Activated naive CD4-positive, alpha-beta T cell (primary cell): ENCODE measurements around the gene MAX.
"Not testable (repeated sequence)": the region's sequence is repeated elsewhere in the genome, so short reads cannot be mapped to it uniquely, and the experiment has no call there.

Source experiments
- DNase-seq, 4 experiments: peaks; one replicate each; lab custom pipeline; 2025; lab: John Stamatoyannopoulos, UW

Gene MAX

GRCh38 chr14:65038966-65039365 lies 63.4 kb downstream of the MAX start:
- DNase-seq, result no peak

GRCh38 chr14:65035049-65035448 lies 67.3 kb downstream of the MAX start:
- DNase-seq, result no peak

DNA sequence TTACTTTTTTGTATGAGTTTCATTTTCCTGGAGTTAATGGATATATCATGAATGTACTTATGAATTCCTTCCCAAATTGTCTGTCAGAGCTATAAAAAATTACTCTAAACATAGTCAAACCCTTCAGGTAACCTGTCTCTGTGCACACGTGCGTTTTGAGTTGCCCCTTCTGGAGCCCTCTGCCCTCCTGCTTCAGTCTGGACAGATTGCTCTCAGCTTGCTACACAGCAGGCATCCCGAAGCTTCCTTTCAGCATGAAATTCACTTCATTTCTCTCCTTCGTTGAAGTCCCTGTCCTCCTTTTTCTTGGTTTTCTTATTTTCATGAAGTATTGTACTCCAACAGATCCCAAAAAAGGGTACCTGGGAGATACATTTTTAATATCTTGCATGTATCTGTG lies 68.3 kb downstream of the MAX start:
- no peak for DNase-seq

- no peak for DNase-seq
These were observed 69.1 kb downstream of the MAX start for GRCh38 chr14:65033181-65033580.

- DNase-seq, result no peak
These were observed 70.0 kb downstream of the MAX start for GRCh38 chr14:65032319-65032718.

- DNase-seq, result not testable (repeated sequence)
These were observed 71.0 kb downstream of the MAX start for GRCh38 chr14:65031321-65031720.

- DNase-seq, result no peak
These were observed 73.4 kb downstream of the MAX start for GRCh38 chr14:65028937-65029336.

DNA sequence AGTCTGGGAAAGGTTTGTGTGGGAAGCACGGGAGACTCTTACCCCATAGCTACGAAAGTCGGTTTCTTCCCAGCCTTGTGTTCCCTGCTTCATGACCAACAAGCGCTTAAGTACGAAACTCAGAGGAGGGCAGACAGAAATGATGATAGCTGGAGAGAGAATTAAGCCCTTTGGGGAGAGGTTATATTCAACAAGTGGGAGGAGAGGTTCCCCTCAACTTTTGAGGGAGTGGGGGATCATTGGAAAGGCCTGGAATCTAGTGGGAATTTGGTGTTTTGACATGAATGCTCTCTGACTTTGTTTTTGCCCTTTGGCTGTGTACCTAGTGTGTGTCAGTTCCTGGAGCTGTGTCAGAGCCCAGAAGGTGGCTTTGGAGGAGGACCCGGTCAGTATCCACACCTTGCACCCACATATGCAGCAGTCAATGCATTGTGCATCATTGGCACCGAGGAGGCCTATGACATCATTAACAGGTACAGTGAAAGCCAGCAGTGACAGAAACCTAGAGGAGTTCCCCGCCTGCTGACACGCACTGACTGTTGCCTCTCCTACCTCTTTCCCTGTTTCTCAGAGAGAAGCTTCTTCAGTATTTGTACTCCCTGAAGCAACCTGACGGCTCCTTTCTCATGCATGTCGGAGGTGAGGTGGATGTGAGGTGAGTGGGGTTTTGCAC lies 75.1 kb downstream of the MAX start:
- no peak for DNase-seq

GRCh38 chr14:65026526-65026925 lies 75.8 kb downstream of the MAX start:
- no peak for DNase-seq

DNA sequence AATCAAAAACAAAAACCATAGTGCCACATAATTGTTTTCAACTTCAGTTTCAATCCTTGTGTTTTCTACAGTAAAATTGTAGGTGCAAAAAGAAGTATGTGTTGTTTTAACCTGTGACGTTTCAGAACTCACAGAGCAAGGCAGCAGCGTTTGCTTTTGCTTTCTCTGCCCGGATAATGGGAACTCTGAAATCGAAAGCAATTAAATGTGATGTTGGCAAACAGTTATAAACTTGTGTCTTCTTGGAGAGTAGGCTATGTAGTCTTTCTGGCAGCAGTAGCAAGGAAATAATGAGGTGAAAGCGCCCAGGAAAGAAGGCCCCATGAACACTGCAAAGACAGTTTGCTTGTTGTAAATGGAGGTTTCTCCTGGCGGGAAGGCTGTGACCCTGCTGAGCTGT lies 76.5 kb downstream of the MAX start:
- DNase-seq, result no peak
